Epithelial cell of umbilical artery (primary cell): Measurements from ENCODE around the gene POLR3B. TPM values are rescaled to one million over a fixed set of nuclear protein-coding genes. Genes with fewer than 3 reads are reported as not detected.

Source experiments
- total RNA-seq: library from RNA; depleted of rRNA; stranded (reverse); fragments of >200 nt; gene quantifications from 2 replicates; pipeline ENCODE4 v1.2.3, GENCODE V29; 2014

The POLR3B gene
- total RNA-seq, result 9.1 and 13.7 TPM in 2 replicates

GRCh38 chr12:106357549-106358395 is at the start of gene POLR3B:
Gene POLR3B (plus strand): TSS chr12:106357748. CDS start chr12:106357880, 132 bp downstream.

Other genes starting within 250 kb of the POLR3B start
- 37.7 and 61.4 TPM in 2 replicates for gene NUAK1, start 218.8 kb upstream of the POLR3B start, total RNA-seq
- gene CKAP4, start 109.7 kb upstream of the POLR3B start, total RNA-seq, result 149 and 166 TPM in 2 replicates
- 22.2 and 23.1 TPM in 2 replicates for gene TCP11L2, start 55.0 kb upstream of the POLR3B start, total RNA-seq
- gene RFX4, start 225.3 kb downstream of the POLR3B start, total RNA-seq, result not detected in 2 replicates